Osteoblast (primary cell): ENCODE measurements around the gene TCHH. TPM values are rescaled to one million over a fixed set of nuclear protein-coding genes. Genes with fewer than 3 reads are reported as not detected.

Experiments used
- DNase-seq: peaks from one replicate; pipeline ENCODE4 v3.0.0; 2011; ENCODE audit warnings: low spot score, mixed read lengths; ENCODE audit not compliant: insufficient read length; ENCODE audit errors: missing footprints
- H2AFZ ChIP-seq: 2 replicates; pipeline ENCODE4 v1.6.0; 2011; ENCODE audit warnings: mild to moderate bottlenecking, low read length
- H3K27ac ChIP-seq: 2 replicates; pipeline ENCODE4 v1.5.1; 2011; ENCODE audit warnings: mild to moderate bottlenecking, low read depth, low read length, moderate library complexity
- H3K27me3 ChIP-seq: 2 replicates; pipeline ENCODE4 v1.6.0; 2012; ENCODE audit warnings: mild to moderate bottlenecking, control low read depth, inconsistent platforms, low read length, moderate library complexity; ENCODE audit not compliant: insufficient read depth
- H3K36me3 ChIP-seq: 2 replicates; pipeline ENCODE4 v1.5.1; 2011; ENCODE audit warnings: mild to moderate bottlenecking, low read length, control low read depth, moderate library complexity; ENCODE audit not compliant: insufficient read depth
- H3K4me1 ChIP-seq: 2 replicates; pipeline ENCODE4 v1.5.1; 2011; ENCODE audit warnings: mild to moderate bottlenecking, low read length, control low read depth, moderate library complexity; ENCODE audit not compliant: insufficient read depth
- H3K4me2 ChIP-seq: 2 replicates; pipeline ENCODE4 v1.6.0; 2011; ENCODE audit warnings: mild to moderate bottlenecking, low read length; ENCODE audit not compliant: insufficient read depth
- H3K4me3 ChIP-seq: fragments of 200-600 bp; sonication (generic); 3 replicates; pipeline ENCODE4 v1.5.1; 2012; ENCODE audit warnings: mild to moderate bottlenecking, low read length, inconsistent platforms; ENCODE audit not compliant: insufficient read depth
- H3K79me2 ChIP-seq: 2 replicates; pipeline ENCODE4 v1.6.0; 2012; ENCODE audit warnings: mild to moderate bottlenecking, low read length, control low read depth, inconsistent platforms; ENCODE audit not compliant: insufficient read depth
- H3K9me3 ChIP-seq: 2 replicates; pipeline ENCODE4 v1.5.1; 2011; ENCODE audit warnings: low read depth, low read length, control low read depth
- H4K20me1 ChIP-seq: 2 replicates; pipeline ENCODE4 v1.6.0; 2012; ENCODE audit warnings: mild to moderate bottlenecking, low read length, control low read depth; ENCODE audit not compliant: insufficient read depth
- CTCF ChIP-seq: IDR thresholded peaks from 2 replicates; pipeline ENCODE4 v1.5.1; 2011; ENCODE audit warnings: mild to moderate bottlenecking, low read depth, low read length, moderate library complexity; ENCODE audit errors: extremely low read depth
- total RNA-seq: library from RNA; depleted of rRNA; stranded (reverse); fragments of >200 nt; gene quantifications from 2 replicates; pipeline ENCODE4 v1.2.3, GENCODE V29; 2012

The TCHH gene
- total RNA-seq, 1 donor: not detected

GRCh38 chr1:152072311-152072710, 42.9 kb downstream of the TCHH start:
- Histone ChIP-seq H3K4me1 (no peaks in the 10 kb centered on the region), H3K4me2 (no peak overlapping the region), H3K4me3 (no peak overlapping the region), H3K27ac (no peak overlapping the region), H3K27me3 (peaks cover 16% of the 10 kb centered on the region), H3K9me3 (no peaks in the 10 kb centered on the region), H3K36me3 (no peaks in the 10 kb centered on the region), H4K20me1 (no peaks in the 10 kb centered on the region), H2AFZ (no peak overlapping the region), H3K79me2 (no peaks in the 10 kb centered on the region)
- no peak for TF ChIP-seq CTCF
- DNase-seq: no peak

GRCh38 chr1:152071123-152071522, 44.1 kb downstream of the TCHH start:
- Histone ChIP-seq H3K27me3 (peaks cover 16% of the 10 kb centered on the region), H3K79me2 (no peaks in the 10 kb centered on the region), H2AFZ (no peak overlapping the region), H3K27ac (no peak overlapping the region), H3K36me3 (no peaks in the 10 kb centered on the region), H3K4me2 (no peak overlapping the region), H4K20me1 (no peaks in the 10 kb centered on the region), H3K9me3 (no peaks in the 10 kb centered on the region), H3K4me1 (no peaks in the 10 kb centered on the region), H3K4me3 (no peak overlapping the region)
- TF ChIP-seq CTCF: no peak
- no peak for DNase-seq

- Histone ChIP-seq H3K4me3 (no peak overlapping the region), H4K20me1 (no peaks in the 10 kb centered on the region), H3K4me1 (no peaks in the 10 kb centered on the region), H3K79me2 (no peaks in the 10 kb centered on the region), H2AFZ (no peak overlapping the region), H3K4me2 (no peak overlapping the region), H3K27me3 (peaks cover 13% of the 10 kb centered on the region), H3K36me3 (no peaks in the 10 kb centered on the region), H3K9me3 (no peaks in the 10 kb centered on the region), H3K27ac (no peak overlapping the region)
- TF ChIP-seq CTCF: no peak
- no peak for DNase-seq
Measured at GRCh38 chr1:152067929-152068328, 47.3 kb downstream of the TCHH start.

GRCh38 chr1:152067150-152067549, 48.1 kb downstream of the TCHH start:
- Histone ChIP-seq H3K9me3 (no peaks in the 10 kb centered on the region), H2AFZ (no peak overlapping the region), H3K27me3 (peaks cover 13% of the 10 kb centered on the region), H3K27ac (no peak overlapping the region), H4K20me1 (no peaks in the 10 kb centered on the region), H3K79me2 (no peaks in the 10 kb centered on the region), H3K4me1 (no peaks in the 10 kb centered on the region), H3K36me3 (no peaks in the 10 kb centered on the region), H3K4me3 (no peak overlapping the region), H3K4me2 (no peak overlapping the region)
- TF ChIP-seq CTCF: no peak
- no peak for DNase-seq
